Inflammatory macrophage treated with lipopolysaccharide for 4 hours (primary cell): Measurements from ENCODE around the gene TTLL9.

ENCODE experiments used
- DNase-seq: peaks from one replicate; pipeline ENCODE4 v3.0.0-alpha.2; 2020

Gene TTLL9

DNA sequence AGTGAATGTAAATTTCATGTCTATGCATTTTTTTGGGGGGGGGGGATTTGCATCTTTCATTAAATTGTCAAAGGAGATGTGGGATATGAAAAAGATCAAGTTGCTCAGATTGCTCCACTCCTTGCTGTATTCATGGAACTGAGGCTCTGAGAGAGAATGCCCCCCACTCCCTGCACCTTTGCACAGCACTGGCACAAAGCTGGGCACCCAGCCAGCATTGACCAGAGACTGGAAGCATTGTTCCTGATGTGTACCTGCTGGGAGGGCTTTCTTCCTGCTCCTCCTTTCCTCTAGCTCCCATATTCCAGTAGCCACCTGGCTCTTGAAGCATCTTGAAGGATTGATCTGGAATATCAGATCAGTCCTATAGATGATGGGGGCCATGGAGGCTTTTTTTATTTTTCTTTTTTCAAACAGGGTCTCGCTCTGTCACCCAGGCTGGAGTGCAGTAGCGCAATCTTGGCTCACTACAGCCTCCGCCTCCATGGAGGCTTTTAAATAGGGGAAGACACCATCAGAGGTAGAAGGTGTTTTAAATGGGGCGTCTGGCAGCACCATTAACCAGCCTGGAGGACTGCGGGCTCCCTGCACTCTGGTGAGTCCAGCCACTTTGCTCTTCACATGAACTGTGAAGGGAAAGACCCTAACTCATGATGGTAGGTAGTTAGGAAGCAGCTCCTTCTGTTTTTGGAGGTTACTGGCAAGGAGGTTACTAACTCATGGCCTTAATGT is 11.0 kb upstream of the TTLL9 start:
- no peak for DNase-seq

- no peak for DNase-seq
Observed at GRCh38 chr20:31859998-31860380, 10.4 kb upstream of the TTLL9 start.

- no peak for DNase-seq
Observed at GRCh38 chr20:31860390-31861134, 9.9 kb upstream of the TTLL9 start.

DNA sequence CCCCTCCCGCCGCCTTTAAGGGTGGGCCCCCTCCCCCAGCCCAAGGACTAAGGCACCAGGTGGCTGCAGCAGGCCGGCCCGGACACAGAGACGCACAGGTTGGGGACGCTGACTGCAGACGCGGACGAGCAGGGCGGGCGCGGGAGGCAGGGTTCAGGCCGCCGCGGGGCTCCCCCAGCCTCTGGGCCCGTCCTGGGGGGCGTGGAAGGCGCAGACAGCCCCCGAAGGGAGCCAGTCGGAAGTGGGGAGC is 9.4 kb upstream of the TTLL9 start:
- DNase-seq: no peak

GRCh38 chr20:31861385-31862156 is 8.9 kb upstream of the TTLL9 start:
- peak; percentile 68 for DNase-seq

- no peak for DNase-seq
Observed at GRCh38 chr20:31862157-31862470, 8.3 kb upstream of the TTLL9 start.

GRCh38 chr20:31862506-31862905 is 7.9 kb upstream of the TTLL9 start:
- DNase-seq: no peak

- DNase-seq: no peak
Observed at GRCh38 chr20:31863296-31864085, 6.9 kb upstream of the TTLL9 start.

- DNase-seq: no peak
Observed at GRCh38 chr20:31864521-31865400, 5.7 kb upstream of the TTLL9 start.

- no peak for DNase-seq
Observed at GRCh38 chr20:31866221-31866620, 4.2 kb upstream of the TTLL9 start.

DNA sequence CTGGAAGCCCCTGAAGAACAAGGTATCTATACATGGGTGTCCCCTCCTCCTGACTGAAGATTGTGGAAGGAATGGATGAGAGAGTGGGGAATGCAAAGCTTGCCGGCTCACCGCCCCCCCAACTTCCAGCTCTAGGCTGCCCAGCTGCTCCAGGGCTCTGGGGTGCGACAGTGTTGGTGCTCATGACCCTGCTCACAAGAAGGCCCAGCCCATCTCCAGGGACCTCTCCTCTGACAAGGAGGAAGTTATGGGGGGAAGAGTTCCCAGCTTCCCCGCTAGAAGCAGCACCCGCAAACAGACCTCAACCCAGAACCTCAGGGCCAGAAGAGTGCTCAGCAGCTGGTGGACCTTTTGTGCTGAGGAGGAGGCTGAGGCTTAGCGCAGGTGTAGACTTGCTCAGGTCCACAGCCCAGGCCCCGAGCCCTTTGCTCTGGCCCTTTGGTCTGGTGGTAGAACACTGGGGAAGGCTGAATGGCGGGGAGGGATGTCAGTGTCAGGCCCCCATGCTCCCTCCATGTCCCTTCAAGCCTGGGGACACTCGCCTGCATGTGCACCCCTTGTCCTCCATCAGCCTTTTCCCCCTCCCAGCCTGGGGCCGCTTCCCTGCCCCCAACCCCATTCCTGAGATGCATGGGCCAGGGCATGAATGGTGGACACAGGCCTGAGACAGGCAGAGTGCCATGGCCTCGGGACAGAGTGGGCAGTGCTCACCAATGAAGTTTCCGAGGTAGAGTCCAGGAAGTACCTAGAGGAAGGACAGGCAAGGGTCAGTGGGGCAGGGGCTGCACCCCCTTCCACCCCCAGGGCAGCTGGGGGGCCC is 1.4 kb upstream of the TTLL9 start:
- no peak for DNase-seq

DNA sequence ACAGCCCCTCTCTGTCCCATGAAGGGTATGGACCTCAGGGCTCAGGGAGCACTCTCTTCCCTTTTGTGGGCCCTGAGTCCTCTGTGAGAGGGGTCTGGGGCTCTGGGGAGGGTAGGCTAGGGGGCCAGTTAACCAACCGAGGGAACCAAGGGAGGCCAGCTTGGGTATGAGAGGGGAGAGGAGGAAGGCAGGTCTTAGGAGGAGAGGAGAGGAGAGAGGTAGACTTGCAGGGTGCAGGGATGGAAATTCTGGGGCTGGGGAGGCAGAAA is 827 bp upstream of the TTLL9 start:
- no peak for DNase-seq

GRCh38 chr20:31870726-31871617 is 538 bp downstream of the TTLL9 start:
- no peak for DNase-seq

DNA sequence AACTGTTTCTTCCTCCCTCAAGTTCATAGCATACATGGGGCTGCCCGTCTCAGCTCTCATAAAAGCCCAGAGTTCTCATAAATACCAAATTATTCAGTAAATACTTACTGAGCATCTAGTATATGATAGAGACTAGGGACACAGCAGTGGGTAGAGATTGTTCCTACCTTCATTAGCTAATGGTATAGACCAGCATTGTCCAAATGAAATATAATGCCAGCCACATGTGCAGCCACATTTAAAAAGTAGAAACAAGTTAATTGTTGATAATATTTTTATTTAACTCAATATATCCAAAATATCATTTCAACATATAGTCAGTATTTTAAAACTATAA is 1.2 kb downstream of the TTLL9 start:
- DNase-seq: no peak

GRCh38 chr20:31872406-31872805 is 2.0 kb downstream of the TTLL9 start:
- no peak for DNase-seq

GRCh38 chr20:31875671-31876070 is 5.2 kb downstream of the TTLL9 start:
- DNase-seq: no peak

DNA sequence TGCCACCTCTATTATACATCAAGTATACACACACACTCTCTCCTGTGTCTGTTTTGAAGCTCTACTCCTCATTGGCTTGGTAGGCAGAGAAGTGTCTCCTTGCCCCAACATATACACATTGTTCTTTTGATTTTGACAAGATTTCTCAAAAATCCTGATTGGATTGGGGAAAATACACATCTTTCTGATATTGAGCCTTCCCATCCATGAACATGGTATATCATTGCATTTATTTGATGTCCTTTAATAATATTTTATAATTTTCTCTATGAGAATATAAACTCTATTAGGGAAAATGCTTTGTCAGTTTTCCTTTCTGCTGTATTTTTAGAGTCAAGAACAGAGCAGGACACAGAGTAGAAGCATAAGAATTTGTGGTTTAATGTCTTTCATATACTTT is 7.2 kb downstream of the TTLL9 start:
- DNase-seq: no peak

DNA sequence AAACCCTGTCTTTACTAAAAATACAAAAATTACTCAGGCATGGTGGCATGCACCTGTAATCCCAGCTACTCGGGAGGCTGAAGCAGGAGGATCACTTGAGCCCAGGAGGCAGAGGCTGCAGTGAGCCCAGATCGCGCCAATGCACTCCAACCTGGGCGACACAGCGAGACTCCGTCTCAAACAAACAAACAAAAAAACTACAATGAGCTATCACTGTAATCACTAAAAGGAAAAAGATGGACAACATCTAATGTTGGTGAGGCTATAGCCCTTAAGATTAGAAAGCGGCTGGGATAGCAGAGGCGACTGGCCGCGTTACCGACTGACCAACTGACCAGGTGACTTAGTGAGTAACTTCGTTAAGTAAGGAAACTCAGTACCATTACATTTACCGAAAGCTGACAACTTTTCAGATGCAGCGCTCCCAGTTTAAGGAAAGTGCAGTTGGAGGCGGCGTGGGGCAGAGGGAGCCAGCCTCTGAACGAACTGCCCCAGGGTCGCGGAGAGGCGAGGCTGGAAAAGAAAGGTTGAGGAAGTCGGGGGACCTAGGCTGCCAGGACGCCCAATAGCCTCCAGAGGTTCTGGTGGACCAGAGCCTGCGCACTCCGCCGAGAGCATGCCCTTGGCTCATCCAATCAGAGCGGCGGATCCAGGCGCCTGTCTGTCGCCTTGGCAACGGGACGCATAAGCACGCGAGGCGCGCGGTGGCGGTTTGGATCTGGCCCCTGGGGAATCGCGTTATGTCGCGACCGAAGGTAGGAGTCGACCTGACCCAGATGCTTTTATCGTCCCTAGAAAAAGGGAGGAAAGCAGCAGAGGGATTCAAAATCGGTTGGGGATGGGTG is 8.9 kb downstream of the TTLL9 start:
- peak; percentile 98 for DNase-seq

DNA sequence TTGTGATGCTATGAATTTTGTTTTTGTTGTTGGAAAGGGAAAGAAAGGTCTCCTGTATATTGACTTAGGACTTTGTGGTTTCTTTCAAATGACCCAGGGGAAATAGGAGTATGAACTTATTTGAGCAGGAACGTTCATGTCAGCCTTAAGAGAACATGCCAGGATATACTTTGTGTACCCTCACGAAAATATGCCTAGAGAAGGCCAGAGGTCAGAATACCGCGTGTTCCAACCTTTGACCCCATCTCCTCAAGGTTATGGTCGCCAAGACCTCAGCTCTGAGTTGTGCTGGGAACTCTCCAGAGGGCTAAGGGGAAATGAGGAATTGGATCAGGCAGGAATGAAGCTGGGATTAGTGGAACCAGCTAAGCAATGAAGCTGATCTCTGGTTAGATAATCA is 11.5 kb downstream of the TTLL9 start:
- no peak for DNase-seq

DNA sequence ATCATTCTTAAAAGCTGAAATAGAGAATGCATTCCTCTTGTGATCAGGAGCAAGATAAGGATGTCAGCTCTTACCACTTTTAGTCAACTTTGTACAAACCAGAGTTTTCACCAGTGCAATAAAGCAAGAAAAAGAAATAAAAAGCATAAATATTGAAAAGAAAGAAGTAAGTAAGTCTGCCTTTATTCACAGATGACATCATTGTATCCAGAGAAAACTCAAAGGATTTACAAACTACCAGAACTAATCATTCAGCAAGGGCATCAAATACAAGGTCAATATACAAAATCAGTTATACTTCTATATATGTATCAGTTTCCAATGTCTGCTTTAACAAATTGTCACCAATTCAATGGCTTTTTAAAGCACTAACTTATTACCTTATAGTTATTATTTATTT is 13.4 kb downstream of the TTLL9 start:
- no peak for DNase-seq
